ENCODE results near the gene SLC29A2. TPM values are rescaled to one million over a fixed set of nuclear protein-coding genes. Genes with fewer than 3 reads are reported as not detected.

SLC29A2 gene
- total RNA-seq, 6 experiments from 2014 or later: not detected

DNA sequence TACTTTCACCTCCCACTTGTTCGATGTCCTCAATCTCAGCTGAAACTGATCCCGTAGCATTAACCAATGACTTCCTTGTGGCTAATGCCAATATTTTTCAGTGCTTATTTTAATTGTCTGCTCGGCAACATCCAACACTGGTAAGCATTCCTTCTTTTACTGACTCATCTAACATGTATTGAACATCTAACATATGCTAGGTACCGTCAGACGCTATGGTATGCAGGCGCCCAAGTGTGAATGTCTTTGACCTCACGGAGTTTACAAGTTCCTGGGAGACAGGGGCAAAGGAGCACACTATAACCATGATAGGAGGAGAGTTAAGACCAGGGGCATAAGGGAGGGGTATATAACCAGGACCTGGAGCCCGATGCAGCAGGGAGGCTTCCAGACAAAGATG is 28.4 kb downstream of the SLC29A2 start:
- peaks cover 59% of the 10 kb centered on the region for H3K4me1 Mint-ChIP-seq (ENCODE audit: low read depth)
- H3K36me3 Mint-ChIP-seq (ENCODE audit: low read depth): peaks cover 27% of the 10 kb centered on the region
- peak overlapping the region; percentile 93 for H3K4me3 Mint-ChIP-seq
- peaks cover 5% of the 10 kb centered on the region for H3K27me3 Mint-ChIP-seq (ENCODE audit: insufficient read depth)
- TF ChIP-seq, protein P1, sequence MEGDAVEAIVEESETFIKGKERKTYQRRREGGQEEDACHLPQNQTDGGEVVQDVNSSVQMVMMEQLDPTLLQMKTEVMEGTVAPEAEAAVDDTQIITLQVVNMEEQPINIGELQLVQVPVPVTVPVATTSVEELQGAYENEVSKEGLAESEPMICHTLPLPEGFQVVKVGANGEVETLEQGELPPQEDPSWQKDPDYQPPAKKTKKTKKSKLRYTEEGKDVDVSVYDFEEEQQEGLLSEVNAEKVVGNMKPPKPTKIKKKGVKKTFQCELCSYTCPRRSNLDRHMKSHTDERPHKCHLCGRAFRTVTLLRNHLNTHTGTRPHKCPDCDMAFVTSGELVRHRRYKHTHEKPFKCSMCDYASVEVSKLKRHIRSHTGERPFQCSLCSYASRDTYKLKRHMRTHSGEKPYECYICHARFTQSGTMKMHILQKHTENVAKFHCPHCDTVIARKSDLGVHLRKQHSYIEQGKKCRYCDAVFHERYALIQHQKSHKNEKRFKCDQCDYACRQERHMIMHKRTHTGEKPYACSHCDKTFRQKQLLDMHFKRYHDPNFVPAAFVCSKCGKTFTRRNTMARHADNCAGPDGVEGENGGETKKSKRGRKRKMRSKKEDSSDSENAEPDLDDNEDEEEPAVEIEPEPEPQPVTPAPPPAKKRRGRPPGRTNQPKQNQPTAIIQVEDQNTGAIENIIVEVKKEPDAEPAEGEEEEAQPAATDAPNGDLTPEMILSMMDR (IDR thresholded peaks at IDR 0.05): no peak
- H3K9me3 Mint-ChIP-seq: no peaks in the 10 kb centered on the region; the same call in 1 of the 2 replicates
- H3K27ac Mint-ChIP-seq: peak overlapping the region; percentile 95
- DNase-seq: no peak

DNA sequence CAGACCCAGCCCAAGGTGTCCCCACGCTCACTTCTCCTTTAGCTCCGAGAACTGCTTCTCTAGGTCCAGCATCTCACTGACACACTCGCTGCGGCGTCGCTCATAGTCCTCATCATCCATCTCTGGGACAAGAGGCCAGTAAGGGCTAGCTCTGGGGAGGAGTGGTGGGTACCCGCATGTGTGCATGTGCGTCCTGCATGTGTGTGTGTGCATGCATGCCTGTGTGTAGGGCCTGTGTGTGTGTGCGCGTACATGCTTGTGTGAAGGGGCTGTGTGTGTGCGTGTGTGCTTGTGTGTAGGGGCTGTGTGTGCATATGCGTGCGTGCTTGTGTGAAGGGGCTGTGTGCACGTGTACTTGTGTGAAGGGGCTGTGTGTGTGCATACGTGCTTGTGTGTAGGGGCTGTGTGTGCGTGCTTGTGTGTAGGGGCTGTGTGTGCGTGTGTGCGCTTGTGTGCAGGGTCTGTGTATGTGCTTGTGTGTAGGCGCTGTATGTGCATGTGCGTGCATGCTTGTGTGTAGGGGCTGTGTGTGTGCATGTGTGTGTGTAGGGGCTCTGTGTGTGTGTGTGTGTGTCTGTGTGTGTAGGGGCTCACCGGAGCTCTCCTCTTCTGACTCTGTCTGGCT is 29.9 kb downstream of the SLC29A2 start:
- H3K27ac Mint-ChIP-seq: peak overlapping the region; percentile 95; the same call in 1 of the 2 replicates
- H3K4me3 Mint-ChIP-seq: no peak overlapping the region; the same call in 1 of the 2 replicates

DNA sequence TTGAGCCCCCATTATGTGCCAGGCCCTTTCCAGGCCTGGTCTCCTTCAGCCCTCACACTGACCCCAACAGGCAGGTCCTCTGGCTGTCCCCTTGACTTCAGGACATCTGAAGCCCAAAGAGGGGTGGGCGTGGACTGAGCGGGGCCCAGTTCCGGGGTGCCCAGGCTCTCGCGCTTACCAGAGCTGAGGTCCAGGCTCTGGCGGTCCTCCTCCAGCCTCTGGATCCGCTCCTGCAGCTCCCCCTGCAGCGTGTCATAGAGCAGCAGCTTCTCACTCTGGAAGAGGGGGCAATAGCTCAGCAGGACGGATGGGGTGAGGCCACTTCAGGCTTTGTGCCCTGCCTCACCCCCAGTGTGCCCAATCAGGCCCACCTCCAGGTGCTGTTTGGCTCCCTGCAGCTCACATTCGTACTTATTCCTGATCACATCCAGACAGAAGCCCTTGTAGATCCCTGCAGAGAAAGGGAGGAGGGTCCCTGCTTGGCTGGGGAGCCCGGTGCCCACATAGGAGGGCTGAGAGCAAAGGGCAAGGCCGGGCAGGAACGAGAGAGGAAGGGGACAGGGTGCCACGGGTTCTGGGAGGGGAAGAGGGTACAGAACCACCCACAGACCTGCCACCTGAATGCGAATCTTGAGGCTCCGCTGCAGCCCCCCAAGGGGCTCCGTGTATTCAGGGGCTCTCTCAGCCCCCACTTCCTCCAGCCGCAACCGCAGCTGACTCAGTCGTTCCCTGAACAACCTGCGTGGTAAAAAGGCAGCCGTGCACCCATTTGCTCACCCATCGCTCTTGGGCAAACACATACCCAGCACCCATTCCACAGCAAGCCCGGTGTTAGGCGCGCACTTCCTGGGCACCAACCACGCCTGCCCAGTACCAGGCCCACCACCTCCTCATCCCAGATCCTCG is 30.7 kb downstream of the SLC29A2 start:
- no peaks in the 10 kb centered on the region for H3K9me3 Mint-ChIP-seq
- peaks cover 73% of the 10 kb centered on the region for H3K4me1 Mint-ChIP-seq (ENCODE audit: low read depth)
- peaks cover 12% of the 10 kb centered on the region for H3K27me3 Mint-ChIP-seq (ENCODE audit: insufficient read depth)
- TF ChIP-seq, protein P1 (IDR thresholded peaks at IDR 0.05): no peak
- H3K36me3 Mint-ChIP-seq (ENCODE audit: low read depth): peaks cover 27% of the 10 kb centered on the region
- H3K4me3 Mint-ChIP-seq: no peak overlapping the region
- no peak for DNase-seq
- peak overlapping the region; percentile 48; the same call in 1 of the 2 replicates for H3K27ac Mint-ChIP-seq

More for the DNA sequence above, 29.9 kb downstream of the SLC29A2 start:
- H3K36me3 Mint-ChIP-seq (ENCODE audit: low read depth): peaks cover 27% of the 10 kb centered on the region
- peaks cover 8% of the 10 kb centered on the region for H3K27me3 Mint-ChIP-seq (ENCODE audit: insufficient read depth)
- peaks cover 71% of the 10 kb centered on the region for H3K4me1 Mint-ChIP-seq (ENCODE audit: low read depth)
- TF ChIP-seq, protein P1 (IDR thresholded peaks at IDR 0.05): no peak
- H3K9me3 Mint-ChIP-seq: no peaks in the 10 kb centered on the region
- no peak for DNase-seq

DNA sequence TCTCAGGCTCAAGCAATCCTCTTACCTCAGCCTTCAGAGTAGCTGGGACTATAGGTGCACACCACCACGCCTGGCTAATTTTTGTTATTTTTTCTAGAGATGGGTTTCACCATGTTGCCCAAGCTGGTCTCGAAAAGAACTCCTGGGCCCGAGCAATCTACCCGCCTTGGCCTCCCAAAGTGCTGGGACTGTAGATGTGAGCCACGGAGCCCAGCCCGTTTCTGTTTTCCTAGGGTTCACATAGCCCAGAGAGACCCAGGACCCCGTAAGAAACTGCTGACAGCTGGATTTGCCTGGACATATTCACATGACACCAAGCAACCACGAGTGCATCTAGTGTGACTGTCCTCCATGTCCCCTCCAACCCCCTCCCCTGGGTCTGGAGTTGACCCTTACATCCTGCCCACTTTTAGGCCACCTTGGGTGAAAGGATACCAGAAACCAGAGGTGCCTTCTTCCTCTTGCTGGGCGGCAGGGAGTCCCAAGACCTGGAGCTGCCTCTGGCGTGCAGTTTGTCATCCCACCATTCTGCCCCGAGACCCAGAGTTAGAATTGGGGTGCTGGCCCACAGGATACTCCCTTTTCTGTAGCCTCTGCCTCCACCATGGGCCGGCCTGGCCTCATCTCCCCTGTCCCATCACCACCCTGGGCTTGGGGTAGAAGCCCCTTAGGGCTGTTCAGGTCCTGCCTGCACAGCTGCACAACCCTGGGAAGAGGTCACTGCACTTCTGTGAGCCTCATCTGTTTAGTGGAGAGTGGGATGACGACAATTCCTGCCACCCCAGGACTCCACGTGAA is 31.7 kb downstream of the SLC29A2 start:
- no peak overlapping the region for H3K4me3 Mint-ChIP-seq
- TF ChIP-seq, protein P1 (IDR thresholded peaks at IDR 0.05): no peak
- peaks cover 34% of the 10 kb centered on the region for H3K36me3 Mint-ChIP-seq (ENCODE audit: low read depth)
- peak overlapping the region; percentile 66 for H3K27ac Mint-ChIP-seq
- DNase-seq: no peak
- peaks cover 64% of the 10 kb centered on the region for H3K4me1 Mint-ChIP-seq (ENCODE audit: low read depth)
- no peaks in the 10 kb centered on the region for H3K9me3 Mint-ChIP-seq
- H3K27me3 Mint-ChIP-seq (ENCODE audit: insufficient read depth): peaks cover 12% of the 10 kb centered on the region

DNA sequence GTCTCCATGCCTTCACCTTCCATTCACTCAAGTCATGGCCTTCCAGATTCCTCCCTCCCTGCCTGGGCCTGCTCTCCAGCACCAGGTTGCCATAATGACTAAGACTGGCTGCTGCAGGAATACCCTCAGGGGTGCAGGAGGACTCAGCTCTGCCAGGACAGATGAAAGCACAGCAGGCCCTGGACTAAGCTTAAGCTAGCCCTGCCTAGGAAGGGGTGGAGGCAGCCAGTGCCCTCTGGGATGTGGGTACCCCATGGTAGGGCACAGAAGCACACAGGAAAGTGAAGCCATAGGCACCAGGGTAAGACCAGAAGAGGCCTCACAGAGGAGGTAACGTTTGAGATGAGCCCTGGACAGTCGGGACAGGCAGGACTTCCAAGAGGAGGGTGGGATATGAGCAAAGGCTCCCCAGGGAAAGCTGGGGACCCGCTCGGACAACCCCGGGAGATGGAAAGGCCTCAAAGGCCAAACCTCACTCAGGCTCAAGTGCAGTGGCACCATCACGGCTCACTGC is 32.3 kb downstream of the SLC29A2 start:
- peak overlapping the region; percentile 18; the same call in 1 of the 2 replicates for H3K4me3 Mint-ChIP-seq
- TF ChIP-seq, protein P1 (IDR thresholded peaks at IDR 0.05): no peak
- peak overlapping the region; percentile 66 for H3K27ac Mint-ChIP-seq
- DNase-seq: peak; percentile 56
- peaks cover 34% of the 10 kb centered on the region for H3K36me3 Mint-ChIP-seq (ENCODE audit: low read depth)
- no peaks in the 10 kb centered on the region for H3K9me3 Mint-ChIP-seq
- peaks cover 13% of the 10 kb centered on the region for H3K27me3 Mint-ChIP-seq (ENCODE audit: insufficient read depth)
- peaks cover 60% of the 10 kb centered on the region for H3K4me1 Mint-ChIP-seq (ENCODE audit: low read depth)
